Lower leg skin (tissue), 4 donors: ENCODE data around the gene TNIP1. TPM values are rescaled to one million over a fixed set of nuclear protein-coding genes. Genes with fewer than 3 reads are reported as not detected.

Experiments used
- DNase-seq, 2 donors: peaks; one replicate each; pipeline ENCODE4 v3.0.0-alpha.2; 2019; ENCODE audit warnings: low spot score in 2 of 2
- H3K4me3 ChIP-seq: fragments of 200-600 bp; sonication (generic); 2 replicates; pipeline ENCODE4 v1.5.1; 2017; ENCODE audit warnings: mild to moderate bottlenecking, low read depth; ENCODE audit not compliant: poor library complexity, severe bottlenecking
- POLR2A ChIP-seq, 2 donors: fragments of 450-650 bp; IDR thresholded peaks; one replicate each; pipeline ENCODE4 v1.6.1; 2016 to 2017; ENCODE audit warnings: antibody characterized with exemption in 2 of 2, mild to moderate bottlenecking in 1 of 2, moderate library complexity in 1 of 2
- WGBS, 2 donors: methylation state at CpG; one replicate each; pipeline ENCODE4 v1.1.5; 2018; 5-methylcytosine and 5-hydroxymethylcytosine counted together
- intact Hi-C: fragments of 100-400 bp; cut with DNase I; formaldehyde crosslinking; loops from one replicate; pipeline ENCODE4 v1.15.0; 2023; ENCODE audit warnings: low total_unique reads
- total RNA-seq, 4 donors: library from RNA; depleted of rRNA; stranded (reverse); fragments of >200 nt; gene quantifications; one replicate each; pipeline ENCODE4 v1.1.0, GENCODE V29; 2016
- TF ChIP-seq, protein P1 (sequence below), 3 donors: fragments of 450-650 bp; IDR thresholded peaks; one replicate each; pipeline ENCODE4 v1.5.1; 2016; ENCODE audit warnings: antibody characterized with exemption in 3 of 3, mild to moderate bottlenecking in 3 of 3, moderate library complexity in 2 of 3

TNIP1 gene
- total RNA-seq, 4 donors from 2014 or later: 91.2 to 123 (median 98.1) TPM

DNA sequence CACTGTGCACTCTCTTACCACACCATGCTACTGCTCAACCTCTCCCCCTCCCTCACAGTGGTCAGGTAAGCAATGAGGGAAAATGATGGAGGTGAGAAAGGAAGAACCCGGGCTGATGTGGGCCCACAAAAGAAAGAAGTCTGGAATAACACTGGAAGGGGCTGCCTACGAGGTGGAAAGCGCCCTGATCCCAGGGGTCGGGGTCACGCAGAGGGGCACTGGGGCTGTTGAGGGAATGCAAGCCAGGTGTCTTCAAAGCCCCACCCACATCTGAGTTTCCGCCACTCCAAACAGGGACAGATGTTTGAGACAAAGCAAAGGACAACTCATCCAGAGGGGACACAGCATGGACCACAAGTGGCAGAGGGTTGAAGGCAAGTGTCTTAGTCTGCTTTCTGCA is 4.2 kb downstream of the TNIP1 start:
- DNase-seq: no peak
- no peak for TF ChIP-seq POLR2A (IDR thresholded peaks at IDR 0.05)
- TF ChIP-seq, protein P1, sequence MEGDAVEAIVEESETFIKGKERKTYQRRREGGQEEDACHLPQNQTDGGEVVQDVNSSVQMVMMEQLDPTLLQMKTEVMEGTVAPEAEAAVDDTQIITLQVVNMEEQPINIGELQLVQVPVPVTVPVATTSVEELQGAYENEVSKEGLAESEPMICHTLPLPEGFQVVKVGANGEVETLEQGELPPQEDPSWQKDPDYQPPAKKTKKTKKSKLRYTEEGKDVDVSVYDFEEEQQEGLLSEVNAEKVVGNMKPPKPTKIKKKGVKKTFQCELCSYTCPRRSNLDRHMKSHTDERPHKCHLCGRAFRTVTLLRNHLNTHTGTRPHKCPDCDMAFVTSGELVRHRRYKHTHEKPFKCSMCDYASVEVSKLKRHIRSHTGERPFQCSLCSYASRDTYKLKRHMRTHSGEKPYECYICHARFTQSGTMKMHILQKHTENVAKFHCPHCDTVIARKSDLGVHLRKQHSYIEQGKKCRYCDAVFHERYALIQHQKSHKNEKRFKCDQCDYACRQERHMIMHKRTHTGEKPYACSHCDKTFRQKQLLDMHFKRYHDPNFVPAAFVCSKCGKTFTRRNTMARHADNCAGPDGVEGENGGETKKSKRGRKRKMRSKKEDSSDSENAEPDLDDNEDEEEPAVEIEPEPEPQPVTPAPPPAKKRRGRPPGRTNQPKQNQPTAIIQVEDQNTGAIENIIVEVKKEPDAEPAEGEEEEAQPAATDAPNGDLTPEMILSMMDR (IDR thresholded peaks at IDR 0.05): no peak
- 92 to 93% methylated on average over 6 of the region's 6 CpGs for WGBS, 2 donors
- intact Hi-C loops: no loop called here
- H3K4me3 ChIP-seq: no peak overlapping the region

DNA sequence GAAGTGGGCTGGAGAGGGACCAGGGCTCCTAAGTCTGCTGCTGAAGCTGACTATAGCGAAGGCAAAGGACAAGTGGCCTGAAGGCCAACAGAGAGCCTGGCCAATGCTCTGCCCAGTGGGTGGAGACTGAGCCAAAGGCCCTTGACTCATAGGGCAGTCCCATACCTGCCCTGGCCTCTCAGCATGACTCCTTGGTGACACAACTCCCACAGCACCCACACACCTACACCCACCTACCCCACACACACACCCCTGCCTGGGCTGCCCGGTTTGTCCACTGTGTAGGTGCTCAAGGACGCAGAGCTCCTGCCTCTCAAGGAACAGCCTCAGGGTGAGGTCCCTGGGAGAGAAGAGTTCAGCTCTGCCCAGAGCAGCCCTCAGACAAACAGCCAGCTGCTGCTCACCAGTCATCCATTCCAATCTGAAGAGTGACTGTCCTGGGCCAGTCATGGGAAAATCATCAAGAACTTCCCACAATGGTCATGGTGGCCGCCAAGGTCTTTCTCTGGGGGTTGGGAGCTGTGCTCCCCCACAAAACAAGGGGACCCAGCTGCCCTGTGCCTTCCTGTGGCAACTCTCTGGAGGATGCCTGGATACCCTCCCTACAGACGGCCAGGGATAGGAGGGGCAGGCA is 5.0 kb downstream of the TNIP1 start:
- WGBS, 2 donors: 71 to 81% methylated on average over 5 of the region's 5 CpGs
- intact Hi-C loops: no loop called here
- no peak for DNase-seq
- TF ChIP-seq, protein P1 (IDR thresholded peaks at IDR 0.05): no peak
- TF ChIP-seq POLR2A (IDR thresholded peaks at IDR 0.05): no peak
- no peak overlapping the region for H3K4me3 ChIP-seq

DNA sequence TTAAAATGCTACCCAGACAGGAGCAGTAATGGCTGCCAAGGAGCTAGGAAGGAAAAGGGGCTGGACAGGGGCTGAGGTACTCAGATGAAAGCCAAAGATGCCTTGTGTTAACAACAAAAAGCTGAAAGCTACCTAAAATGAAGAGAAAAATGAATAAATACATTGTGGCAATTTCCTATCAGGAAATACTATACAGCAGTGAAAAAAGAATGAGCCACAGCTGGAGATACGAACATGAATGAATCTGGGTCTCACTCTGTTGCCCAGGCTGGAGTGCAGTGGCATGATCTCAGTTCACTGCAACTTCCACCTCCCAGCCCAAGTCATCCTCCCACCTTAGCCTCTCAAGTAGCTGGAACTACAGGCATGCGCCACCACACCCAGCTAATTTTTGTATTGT is 6.3 kb downstream of the TNIP1 start:
- no peak overlapping the region for H3K4me3 ChIP-seq
- intact Hi-C loops: no loop called here
- no peak for DNase-seq
- 97 to 98% methylated on average over 2 of the region's 2 CpGs for WGBS, 2 donors
- no peak for TF ChIP-seq POLR2A (IDR thresholded peaks at IDR 0.05)
- TF ChIP-seq, protein P1 (IDR thresholded peaks at IDR 0.05): no peak

DNA sequence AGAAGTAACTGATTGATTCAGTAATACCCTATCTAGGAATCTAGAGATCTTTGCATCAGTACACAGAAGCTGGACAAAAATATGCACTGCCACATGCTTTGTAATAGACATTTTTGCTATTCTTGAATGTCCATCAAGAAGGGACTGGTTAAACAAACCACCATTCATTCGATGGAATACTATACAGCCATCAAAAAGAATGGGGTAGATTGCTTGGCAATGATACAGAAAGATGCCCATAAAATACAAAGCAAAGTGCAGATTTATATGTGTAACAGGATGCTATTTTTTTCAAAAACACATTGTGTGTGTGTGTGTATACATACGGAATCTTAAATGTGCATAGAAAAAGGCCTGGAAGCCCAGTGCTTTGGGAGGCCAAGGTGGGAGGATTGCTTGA is 7.6 kb downstream of the TNIP1 start:
- intact Hi-C loops: no loop called here
- no peak overlapping the region for H3K4me3 ChIP-seq
- WGBS, 2 donors: 94 to 96% methylated on average over 2 of the region's 2 CpGs
- TF ChIP-seq POLR2A (IDR thresholded peaks at IDR 0.05): no peak
- TF ChIP-seq, protein P1 (IDR thresholded peaks at IDR 0.05): no peak
- DNase-seq: no peak

DNA sequence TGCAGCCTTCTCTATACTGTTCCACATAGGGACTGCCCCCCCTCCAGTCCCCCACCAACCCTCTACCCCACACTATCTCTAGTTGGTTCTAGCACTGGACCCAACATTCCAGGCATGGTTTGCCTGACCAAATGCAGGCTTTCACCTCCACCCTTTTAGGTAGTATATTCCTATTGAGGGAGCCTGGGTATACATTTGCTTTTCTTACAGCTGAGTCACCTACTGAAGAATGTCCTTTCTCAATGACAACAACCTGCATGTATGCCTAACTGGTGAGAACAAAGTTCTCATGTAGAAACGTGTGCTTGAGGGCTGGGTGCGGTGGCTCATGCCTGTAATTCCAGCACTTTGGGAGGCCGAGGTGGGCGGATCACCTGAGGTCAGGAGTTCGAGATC is 8.2 kb downstream of the TNIP1 start:
- intact Hi-C loops: no loop called here
- 52 to 62% methylated on average over 5 of the region's 5 CpGs for WGBS, 2 donors
- TF ChIP-seq, protein P1 (IDR thresholded peaks at IDR 0.05): no peak
- no peak for TF ChIP-seq POLR2A (IDR thresholded peaks at IDR 0.05)
- H3K4me3 ChIP-seq: no peak overlapping the region
- DNase-seq: no peak
